Measurements from ENCODE around the gene SNAI1. TPM values are rescaled to one million over a fixed set of nuclear protein-coding genes. Genes with fewer than 3 reads are reported as not detected.
A peak's percentile ranks its signal among the peaks of the same experiment; 100 is the strongest.
"Not testable (repeated sequence)": the region's sequence is repeated elsewhere in the genome, so short reads cannot be mapped to it uniquely, and the experiment has no call there.

SNAI1 gene
- total RNA-seq, 2 experiments from 2014 or later: 0.25 to 0.34 TPM

DNA sequence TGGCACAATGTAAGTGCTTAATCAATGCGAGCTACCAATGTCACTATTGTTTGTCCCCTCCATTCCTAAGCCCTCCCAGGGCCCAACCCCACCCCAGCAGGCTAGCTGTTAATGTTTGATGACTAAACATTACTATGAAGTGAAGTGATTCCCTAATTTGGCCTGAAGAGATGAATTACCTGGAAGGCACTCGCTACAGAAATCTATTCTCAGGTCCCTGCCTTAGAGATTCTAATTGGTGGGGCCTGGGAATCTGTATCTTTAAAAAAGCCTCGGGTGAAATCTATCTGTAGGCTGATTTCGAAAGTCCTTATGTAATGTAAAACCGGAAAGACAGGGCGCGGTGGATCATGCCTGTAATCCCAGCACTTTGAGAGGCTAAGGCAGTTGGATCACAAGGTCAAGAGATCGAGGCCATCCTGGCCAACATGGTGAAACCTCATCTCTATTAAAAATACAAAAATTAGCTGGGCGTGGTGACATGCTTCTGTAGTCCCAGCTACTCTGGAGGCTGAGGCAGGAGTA lies 16.9 kb upstream of the SNAI1 start:
- H3K27me3 Mint-ChIP-seq: no peaks in the 10 kb centered on the region
- ChIA-PET POLR2A (interaction anchor here (0.5 kb wide), 1 partner anchor 65 kb away, joined by 3 read pairs; no protein-coding TSS in a partner anchor), CTCF (interaction anchor here (2.1 to 5.2 kb wide), 2 partner anchors 13 to 105 kb away, joined by 8 to 34 read pairs; no protein-coding TSS in a partner anchor)
- ATAC-seq (no peak), DNase-seq (no peak)
- no peaks in the 10 kb centered on the region for H3K4me1 Mint-ChIP-seq
- H3K9me3 Mint-ChIP-seq (ENCODE audit: low read depth): no peaks in the 10 kb centered on the region
- intact Hi-C loops (cut with DNase I, micrococcal nuclease): no loop called here
- no peak overlapping the region for H3K27ac Mint-ChIP-seq
- H3K4me3 Mint-ChIP-seq: no peak overlapping the region
- peaks cover 2% of the 10 kb centered on the region for H3K36me3 Mint-ChIP-seq (ENCODE audit: low read depth)

DNA sequence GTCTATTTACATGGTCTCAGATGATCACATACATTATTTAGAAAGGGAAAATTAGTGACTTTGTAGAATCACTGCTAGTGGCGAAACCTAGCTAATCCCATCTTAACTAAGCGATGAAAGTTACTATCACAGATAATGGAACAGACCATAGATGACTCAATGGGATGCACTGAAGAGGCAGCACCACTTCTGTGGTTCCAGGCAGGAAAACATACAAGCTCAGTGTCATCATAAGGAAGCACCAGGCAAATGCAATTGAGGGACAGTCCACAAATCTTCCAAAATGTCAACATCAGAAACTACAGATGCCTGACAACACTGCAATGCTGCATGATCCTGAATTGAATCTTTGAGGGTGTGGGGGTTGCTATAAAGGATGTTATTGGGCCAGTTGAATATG lies 15.9 kb upstream of the SNAI1 start:
- H3K27ac Mint-ChIP-seq: no peak overlapping the region
- ChIA-PET CTCF (interaction anchor here (0.7 to 5.2 kb wide), 3 partner anchors 9 to 104 kb away, joined by 3 to 34 read pairs (median 4); no protein-coding TSS in a partner anchor), POLR2A (no interaction called here)
- no peaks in the 10 kb centered on the region for H3K9me3 Mint-ChIP-seq (ENCODE audit: low read depth)
- intact Hi-C loops (cut with DNase I, micrococcal nuclease): no loop called here
- no peak overlapping the region for H3K4me3 Mint-ChIP-seq
- no peaks in the 10 kb centered on the region for H3K27me3 Mint-ChIP-seq
- ATAC-seq: no peak
- H3K4me1 Mint-ChIP-seq: no peaks in the 10 kb centered on the region
- no peaks in the 10 kb centered on the region for H3K36me3 Mint-ChIP-seq (ENCODE audit: low read depth)
- no peak for DNase-seq

DNA sequence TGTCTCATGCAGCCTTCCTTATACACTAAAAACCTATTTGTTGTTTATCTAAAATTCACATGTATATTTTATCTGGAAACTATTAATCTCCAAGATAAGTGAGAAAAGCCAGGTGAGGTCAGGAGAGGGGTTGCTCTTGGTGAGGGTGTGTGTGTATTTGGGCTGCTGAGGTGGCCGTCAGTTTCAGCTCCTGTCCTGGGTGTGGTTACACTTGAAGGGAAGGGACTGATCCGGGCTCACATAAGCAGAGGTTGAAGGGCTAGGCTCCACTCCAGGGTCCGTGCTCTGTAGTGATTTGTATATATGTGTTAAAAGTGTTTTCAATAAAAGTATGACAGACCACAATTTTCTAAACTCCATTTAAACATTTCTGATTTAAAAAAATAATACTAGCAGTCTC lies 13.5 kb upstream of the SNAI1 start:
- CTCF ChIA-PET: no interaction called here
- no peaks in the 10 kb centered on the region for H3K36me3 Mint-ChIP-seq (ENCODE audit: low read depth)
- no peaks in the 10 kb centered on the region for H3K4me1 Mint-ChIP-seq
- DNase-seq (no peak), ATAC-seq (no peak)
- intact Hi-C loops (cut with DNase I, micrococcal nuclease): no loop called here
- no peak overlapping the region for H3K4me3 Mint-ChIP-seq
- no peaks in the 10 kb centered on the region for H3K9me3 Mint-ChIP-seq (ENCODE audit: low read depth)
- no peak overlapping the region for H3K27ac Mint-ChIP-seq
- POLR2A ChIA-PET: no interaction called here
- no peaks in the 10 kb centered on the region for H3K27me3 Mint-ChIP-seq

DNA sequence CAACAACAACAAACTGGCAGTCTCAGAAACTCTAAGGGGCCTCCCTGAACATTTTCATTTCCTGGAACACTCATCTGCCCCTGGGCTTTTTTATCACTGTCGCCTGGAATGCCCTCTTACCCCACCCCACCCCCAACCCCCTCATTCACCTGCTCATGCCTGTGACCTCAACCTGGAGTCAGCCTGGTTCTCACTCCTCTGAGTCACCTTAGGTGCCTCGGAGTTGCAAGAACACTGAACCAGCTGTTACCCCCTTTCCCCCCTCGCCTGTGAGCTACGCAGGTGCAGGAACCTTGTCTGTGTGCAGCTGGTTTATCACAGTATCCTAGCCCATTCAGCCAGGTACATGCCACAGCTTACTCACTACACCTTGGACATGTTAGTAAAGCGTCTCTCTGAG lies 12.8 kb upstream of the SNAI1 start:
- no peaks in the 10 kb centered on the region for H3K4me1 Mint-ChIP-seq
- POLR2A ChIA-PET: no interaction called here
- H3K4me3 Mint-ChIP-seq: no peak overlapping the region
- H3K36me3 Mint-ChIP-seq (ENCODE audit: low read depth): no peaks in the 10 kb centered on the region
- H3K27ac Mint-ChIP-seq: no peak overlapping the region
- CTCF ChIA-PET: interaction anchor here (0.5 to 2.2 kb wide), 3 partner anchors 12 to 315 kb away, joined by 3 to 5 read pairs (median 3); no protein-coding TSS in a partner anchor
- DNase-seq (no peak), ATAC-seq (no peak)
- no peaks in the 10 kb centered on the region for H3K27me3 Mint-ChIP-seq
- intact Hi-C loops (cut with DNase I, micrococcal nuclease): no loop called here
- no peaks in the 10 kb centered on the region for H3K9me3 Mint-ChIP-seq (ENCODE audit: low read depth)

DNA sequence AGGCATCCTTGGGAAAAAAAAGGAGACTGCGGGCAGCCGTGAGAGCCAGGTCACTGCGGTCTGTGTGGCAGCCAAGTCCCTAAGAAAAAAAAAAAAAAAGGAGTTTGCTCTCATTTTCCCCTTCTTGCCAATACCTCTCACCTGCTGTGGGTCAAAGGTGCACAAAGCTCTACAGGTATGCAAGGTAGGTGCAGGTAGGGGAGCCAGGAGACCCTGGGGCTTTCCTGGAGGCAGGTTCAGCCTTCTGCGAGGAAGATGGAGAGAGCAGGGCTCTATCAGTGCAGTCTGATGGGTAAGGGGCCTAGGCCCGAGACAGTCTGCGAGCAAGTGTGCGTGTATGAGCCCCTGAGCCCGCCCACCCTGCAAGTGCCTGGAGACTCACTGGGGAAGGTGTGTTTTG lies 12.3 kb upstream of the SNAI1 start:
- Mint-ChIP-seq H3K27ac (no peak overlapping the region), H3K27me3 (no peaks in the 10 kb centered on the region), H3K36me3 (ENCODE audit: low read depth) (no peaks in the 10 kb centered on the region), H3K4me1 (no peaks in the 10 kb centered on the region), H3K9me3 (ENCODE audit: low read depth) (no peaks in the 10 kb centered on the region), H3K4me3 (no peak overlapping the region)
- CTCF ChIA-PET: interaction anchor here (2.2 kb wide), 1 partner anchor 101 kb away, joined by 5 read pairs; no protein-coding TSS in a partner anchor
- no peak for DNase-seq
- no peak for ATAC-seq
- intact Hi-C loops (cut with DNase I, micrococcal nuclease): no loop called here
- POLR2A ChIA-PET: no interaction called here

DNA sequence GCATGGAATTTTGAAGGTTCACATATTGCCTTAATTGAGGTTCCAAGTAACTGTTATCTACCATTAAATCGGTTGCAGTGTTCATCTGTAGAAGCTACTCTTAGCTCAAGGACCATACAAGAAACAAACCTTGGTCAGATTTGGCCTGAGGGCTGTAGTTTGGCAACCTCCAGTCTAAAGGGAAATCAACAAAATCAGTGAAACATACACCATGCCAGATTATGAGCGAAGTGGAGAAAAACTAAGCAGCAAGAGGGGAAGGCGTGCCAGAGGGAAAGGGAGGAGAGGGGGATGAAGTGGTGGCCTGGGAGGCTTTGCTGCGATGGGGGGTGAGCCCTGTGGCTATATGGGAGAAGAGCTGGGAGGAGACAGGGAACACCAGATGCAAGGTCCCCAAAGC lies 8.8 kb upstream of the SNAI1 start:
- Mint-ChIP-seq H3K4me1 (no peaks in the 10 kb centered on the region), H3K27me3 (no peaks in the 10 kb centered on the region), H3K36me3 (ENCODE audit: low read depth) (no peaks in the 10 kb centered on the region), H3K27ac (no peak overlapping the region), H3K4me3 (no peak overlapping the region), H3K9me3 (ENCODE audit: low read depth) (no peaks in the 10 kb centered on the region)
- ATAC-seq (no peak), DNase-seq (no peak)
- ChIA-PET POLR2A (no interaction called here), CTCF (interaction anchor here (0.7 to 10.6 kb wide), 3 partner anchors 96 to 912 kb away, joined by 3 to 224 read pairs (median 3); no protein-coding TSS in a partner anchor)
- intact Hi-C loops (cut with DNase I, micrococcal nuclease): no loop called here

DNA sequence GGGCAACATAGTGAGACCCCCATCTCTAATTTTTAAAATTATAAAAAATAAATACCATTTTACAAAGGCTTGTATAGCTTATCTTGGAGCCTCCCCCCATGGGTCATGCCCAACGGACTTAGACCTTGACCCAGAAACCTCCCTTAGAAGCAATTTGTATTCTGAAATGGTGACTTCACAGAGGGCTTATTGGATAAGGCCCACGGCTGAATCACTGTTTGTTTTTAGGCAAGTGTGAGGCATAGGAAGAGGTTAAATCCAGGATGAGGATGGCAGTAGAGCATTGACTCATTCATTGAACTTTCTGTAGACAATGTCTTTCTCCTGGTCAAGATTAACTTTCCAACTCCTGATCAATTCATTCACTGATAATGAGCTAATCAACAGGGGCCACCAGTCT lies 6.2 kb upstream of the SNAI1 start:
- ChIA-PET POLR2A (interaction anchor here (0.6 kb wide), 1 partner anchor 649 kb away, joined by 3 read pairs; no protein-coding TSS in a partner anchor), CTCF (interaction anchor here (0.7 to 10.6 kb wide), 7 partner anchors 10 to 339 kb away, joined by 3 to 224 read pairs (median 4); no protein-coding TSS in a partner anchor)
- DNase-seq (no peak), ATAC-seq (no peak)
- Mint-ChIP-seq H3K4me3 (no peak overlapping the region), H3K27ac (no peak overlapping the region), H3K27me3 (peaks cover 3% of the 10 kb centered on the region), H3K36me3 (ENCODE audit: low read depth) (no peaks in the 10 kb centered on the region), H3K4me1 (no peaks in the 10 kb centered on the region), H3K9me3 (ENCODE audit: low read depth) (no peaks in the 10 kb centered on the region)
- intact Hi-C loops (cut with DNase I, micrococcal nuclease): no loop called here

DNA sequence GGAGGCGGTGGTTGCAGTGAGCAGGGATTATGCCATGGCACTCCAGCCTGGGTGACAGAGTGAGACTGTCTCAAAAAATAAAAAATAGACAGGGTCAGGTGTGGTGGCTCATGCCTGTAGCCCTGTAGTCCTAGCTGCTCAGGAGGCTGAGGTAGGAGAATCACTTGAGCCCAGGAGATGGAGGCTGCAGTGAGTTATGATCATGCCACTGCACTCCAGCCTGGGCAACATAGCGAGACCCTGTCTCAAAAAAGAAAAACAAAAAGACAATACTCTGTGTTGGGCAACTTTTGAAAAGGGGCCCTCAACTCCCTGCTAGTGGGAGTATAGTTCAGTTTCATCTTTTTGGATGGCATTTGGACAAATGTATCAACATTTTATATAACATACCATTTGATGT lies 5.0 kb upstream of the SNAI1 start:
- ChIA-PET POLR2A (interaction anchor here (0.8 kb wide), 1 partner anchor 336 kb away, joined by 3 read pairs; no protein-coding TSS in a partner anchor), CTCF (interaction anchor here (0.6 to 10.6 kb wide), 9 partner anchors 30 to 266 kb away, joined by 3 to 224 read pairs (median 5); no protein-coding TSS in a partner anchor)
- H3K4me3 Mint-ChIP-seq; H3K9me3 Mint-ChIP-seq (ENCODE audit: low read depth); H3K4me1 Mint-ChIP-seq; H3K36me3 Mint-ChIP-seq (ENCODE audit: low read depth); H3K27me3 Mint-ChIP-seq; ATAC-seq; H3K27ac Mint-ChIP-seq; intact Hi-C loops (cut with DNase I, micrococcal nuclease); DNase-seq: not testable (repeated sequence)

DNA sequence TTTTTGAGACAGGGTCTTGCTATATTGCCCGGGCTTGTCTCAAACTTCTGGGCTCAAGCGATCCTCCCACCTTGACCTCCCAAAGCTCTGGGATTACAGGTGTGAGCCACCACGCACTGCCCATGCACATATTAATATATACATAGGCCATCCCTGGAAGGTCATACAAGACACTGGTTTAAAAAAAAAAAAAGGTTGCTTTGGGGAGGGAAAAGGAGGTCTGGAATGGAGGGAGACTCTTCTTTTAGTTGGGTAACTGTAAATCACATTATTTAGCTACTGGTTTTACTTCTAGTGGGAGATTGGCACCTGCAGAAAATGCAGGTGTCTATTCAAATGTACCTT lies 4.1 kb upstream of the SNAI1 start:
- ATAC-seq: no peak
- CTCF ChIA-PET: interaction anchor here (0.7 to 10.6 kb wide), 22 partner anchors 10 to 224 kb away, joined by 3 to 224 read pairs (median 7); no protein-coding TSS in a partner anchor
- intact Hi-C loops (cut with DNase I, micrococcal nuclease): loop anchor here (1.0 kb wide), 4 partner anchors 93 to 201 kb away; no protein-coding TSS in a partner anchor
- Mint-ChIP-seq H3K4me3 (no peak overlapping the region), H3K9me3 (ENCODE audit: low read depth) (no peaks in the 10 kb centered on the region), H3K27me3 (peaks cover 7% of the 10 kb centered on the region), H3K4me1 (peaks cover 15% of the 10 kb centered on the region), H3K36me3 (ENCODE audit: low read depth) (no peaks in the 10 kb centered on the region), H3K27ac (no peak overlapping the region)
- POLR2A ChIA-PET: no interaction called here
- no peak for DNase-seq

DNA sequence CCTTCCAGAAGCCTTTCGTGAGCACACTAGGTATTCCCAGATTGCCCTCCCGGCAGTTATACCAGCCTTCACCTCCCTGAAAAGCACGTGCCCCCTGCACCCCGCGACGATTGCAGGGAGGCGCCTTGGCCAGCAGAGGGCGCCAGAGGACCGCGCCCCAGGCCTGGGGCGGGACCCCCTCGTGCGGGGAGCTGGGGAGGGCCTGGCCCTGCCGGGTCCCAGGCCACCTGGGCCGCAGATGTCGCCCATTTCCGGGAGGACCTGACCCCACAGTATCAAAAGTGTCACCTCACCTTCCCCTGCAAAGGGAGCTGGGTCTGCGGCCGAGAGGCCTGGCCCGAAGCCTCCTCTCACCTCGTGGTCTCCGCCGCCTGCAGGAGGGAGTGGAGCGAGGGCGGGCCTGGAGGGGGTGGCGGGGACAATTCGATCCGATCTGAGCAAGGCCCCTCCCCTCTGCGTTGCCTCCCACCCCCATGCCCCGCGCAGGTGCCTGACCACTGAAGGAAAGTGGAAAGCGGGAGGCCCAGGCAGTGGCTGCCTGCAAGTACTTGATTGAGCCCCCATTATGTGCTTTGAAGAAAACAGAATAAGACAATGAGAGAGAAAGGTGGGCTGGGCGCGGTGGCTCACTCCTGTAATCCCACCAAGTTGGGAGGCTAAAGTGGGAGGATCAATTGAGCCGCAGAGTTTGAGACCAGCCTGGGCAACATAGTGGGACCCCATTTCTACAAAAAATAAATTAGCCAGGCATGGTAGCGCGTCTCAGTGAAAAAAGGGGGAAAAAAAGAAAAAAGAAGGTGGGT lies 3.5 kb upstream of the SNAI1 start:
- H3K27ac Mint-ChIP-seq: no peak overlapping the region
- POLR2A ChIA-PET: interaction anchor here (0.7 kb wide), 1 partner anchor 92 kb away, joined by 4 read pairs; no protein-coding TSS in a partner anchor
- peak; percentile 77 for DNase-seq
- H3K4me3 Mint-ChIP-seq: no peak overlapping the region
- CTCF ChIA-PET: interaction anchor here (0.6 to 10.6 kb wide), 25 partner anchors 10 to 497 kb away, joined by 3 to 224 read pairs (median 7); no protein-coding TSS in a partner anchor
- ATAC-seq: peak; percentile 62
- no peaks in the 10 kb centered on the region for H3K36me3 Mint-ChIP-seq (ENCODE audit: low read depth)
- H3K27me3 Mint-ChIP-seq: peaks cover 7% of the 10 kb centered on the region
- H3K4me1 Mint-ChIP-seq: peaks cover 15% of the 10 kb centered on the region
- intact Hi-C loops (cut with DNase I, micrococcal nuclease): loop anchor here (1.0 kb wide), 4 partner anchors 92 to 200 kb away; no protein-coding TSS in a partner anchor
- no peaks in the 10 kb centered on the region for H3K9me3 Mint-ChIP-seq (ENCODE audit: low read depth)

DNA sequence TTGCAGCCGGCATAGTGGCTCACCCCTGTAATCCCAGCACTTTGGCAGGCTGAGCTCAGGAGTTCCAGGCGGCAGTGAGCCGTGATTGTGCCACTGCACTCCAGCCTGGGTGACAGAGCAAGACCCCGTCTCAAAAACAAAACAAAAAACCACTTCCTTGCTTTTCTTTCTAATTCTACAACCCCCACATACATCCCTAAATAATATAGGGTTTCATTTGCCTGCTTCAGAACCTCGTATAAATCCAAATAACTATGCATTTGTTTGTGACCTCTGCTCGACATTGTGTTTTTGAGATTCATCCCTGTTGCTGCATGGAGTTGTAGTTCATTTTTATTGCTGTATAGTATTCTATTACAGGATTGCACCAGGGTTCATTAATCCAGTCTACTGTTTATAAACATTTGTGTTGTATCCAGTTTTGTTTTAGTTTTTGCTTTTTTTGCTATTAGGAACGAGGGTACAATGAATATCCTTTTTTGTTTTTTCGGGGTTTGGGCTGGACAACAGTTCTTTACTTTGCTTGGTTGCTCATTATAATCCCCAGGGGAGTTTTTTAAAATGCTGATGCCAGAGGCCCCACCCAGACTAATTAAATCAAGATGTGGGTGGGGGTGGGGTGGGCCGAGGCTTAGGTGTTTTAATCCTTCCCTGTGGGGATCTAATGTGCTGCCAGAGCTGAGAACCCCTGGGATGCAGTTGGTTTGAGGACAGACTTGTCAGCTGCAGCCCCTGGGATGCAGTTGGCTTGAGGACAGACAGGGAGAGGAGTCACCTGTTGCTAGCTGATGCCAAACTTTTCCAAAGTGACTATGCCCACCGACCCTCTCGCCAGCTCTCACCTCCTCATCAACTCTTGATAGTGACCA lies 2.4 kb upstream of the SNAI1 start:
- Mint-ChIP-seq H3K4me1 (peaks cover 15% of the 10 kb centered on the region), H3K9me3 (ENCODE audit: low read depth) (no peaks in the 10 kb centered on the region), H3K27ac (no peak overlapping the region), H3K27me3 (peaks cover 7% of the 10 kb centered on the region), H3K4me3 (no peak overlapping the region), H3K36me3 (ENCODE audit: low read depth) (no peaks in the 10 kb centered on the region)
- DNase-seq (no peak), ATAC-seq (no peak)
- intact Hi-C loops (cut with DNase I, micrococcal nuclease): loop anchor here (5.0 to 10.0 kb wide), 2 partner anchors 482 to 484 kb away; no protein-coding TSS in a partner anchor
- POLR2A ChIA-PET: interaction anchor here (0.6 kb wide), 1 partner anchor 126 kb away, joined by 16 read pairs; no protein-coding TSS in a partner anchor
- CTCF ChIA-PET: interaction anchor here (0.6 to 10.6 kb wide), 9 partner anchors 15 to 814 kb away, joined by 3 to 224 read pairs (median 4); partner anchors contain the start of gene BCAS4
